Measurements from ENCODE around the gene LDLRAD3. TPM values are rescaled to one million over a fixed set of nuclear protein-coding genes. Genes with fewer than 3 reads are reported as not detected.

The LDLRAD3 gene
- total RNA-seq, 1 experiment from 2014 or later, result 12.1 TPM

DNA sequence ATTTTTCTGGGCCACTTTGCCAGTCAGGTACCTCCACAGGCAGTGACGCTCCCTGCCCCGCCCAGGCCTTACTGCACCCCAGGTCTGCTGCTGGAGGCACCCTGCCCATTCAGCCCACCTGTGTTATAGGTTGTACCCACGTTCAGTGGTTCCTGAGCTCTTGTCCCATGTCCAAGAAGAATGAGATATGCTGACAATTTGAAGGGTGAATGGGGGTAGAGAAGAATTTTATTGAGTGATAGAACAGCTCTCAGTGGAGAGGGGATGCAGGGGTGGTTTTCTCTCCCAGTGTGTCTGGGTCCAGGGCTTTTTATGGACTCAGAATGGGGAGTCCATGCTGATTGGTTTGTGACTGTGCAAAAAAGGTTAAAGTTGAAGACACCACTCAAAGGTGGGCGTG lies 149.7 kb downstream of the LDLRAD3 start:
- no peaks in the 10 kb centered on the region for H3K79me1 ChIP-seq (ENCODE audit: insufficient read depth, low read depth, low read length, poor library complexity, severe bottlenecking)
- H2AK5ac ChIP-seq (ENCODE audit: insufficient read length, low read length), result peak overlapping the region; percentile 85
- WGBS (ENCODE audit: extremely low coverage, insufficient read length, low lambda C conversion rate), result no CpG with 5 or more reads among the region's 4 CpGs
- no peak overlapping the region for H3K56ac ChIP-seq (ENCODE audit: insufficient read length, low read depth, low read length)
- no peak overlapping the region for H2BK20ac ChIP-seq (ENCODE audit: low read depth, low read length, poor library complexity, severe bottlenecking)
- no peaks in the 10 kb centered on the region for H4K20me1 ChIP-seq (ENCODE audit: control insufficient read depth, insufficient read depth, insufficient read length)
- Mint-ChIP-seq H3K36me3 (ENCODE audit: insufficient read depth in 1 of 3, low read depth in 3 of 3) (peaks cover 23 to 35% (median 34%) of the 10 kb centered on the region in 3 experiments), H3K9me3 (peaks cover 15 to 16% of the 10 kb centered on the region in 2 experiments), H3K4me3 (no peak overlapping the region), H3K27me3 (ENCODE audit: low read depth) (no peaks in the 10 kb centered on the region), H3K4me1 (peaks cover 39 to 42% of the 10 kb centered on the region in 2 experiments), H3K27ac (peak overlapping the region in 1 of 3 experiments; percentile 37; a peak in 1 of 7 replicates)
- H4K5ac ChIP-seq (ENCODE audit: insufficient read length, low read depth, low read length), result no peak overlapping the region
- no peak overlapping the region for H3K27ac ChIP-seq (ENCODE audit: insufficient read length, low read depth, low read length)
- no peak overlapping the region for H3K14ac ChIP-seq (ENCODE audit: insufficient read depth, low read length)
- peaks cover 11% of the 10 kb centered on the region for H3K9me3 ChIP-seq (ENCODE audit: control insufficient read depth, low read depth, low read length)
- H2AFZ ChIP-seq (ENCODE audit: low read length), result no peak overlapping the region
- no peak for DNase-seq
- H2BK120ac ChIP-seq (ENCODE audit: low read depth, low read length, poor library complexity, severe bottlenecking), result no peak overlapping the region
- H3K18ac ChIP-seq (ENCODE audit: insufficient read length, low read depth, low read length), result peak overlapping the region; percentile 55
- TF ChIP-seq, protein P1, sequence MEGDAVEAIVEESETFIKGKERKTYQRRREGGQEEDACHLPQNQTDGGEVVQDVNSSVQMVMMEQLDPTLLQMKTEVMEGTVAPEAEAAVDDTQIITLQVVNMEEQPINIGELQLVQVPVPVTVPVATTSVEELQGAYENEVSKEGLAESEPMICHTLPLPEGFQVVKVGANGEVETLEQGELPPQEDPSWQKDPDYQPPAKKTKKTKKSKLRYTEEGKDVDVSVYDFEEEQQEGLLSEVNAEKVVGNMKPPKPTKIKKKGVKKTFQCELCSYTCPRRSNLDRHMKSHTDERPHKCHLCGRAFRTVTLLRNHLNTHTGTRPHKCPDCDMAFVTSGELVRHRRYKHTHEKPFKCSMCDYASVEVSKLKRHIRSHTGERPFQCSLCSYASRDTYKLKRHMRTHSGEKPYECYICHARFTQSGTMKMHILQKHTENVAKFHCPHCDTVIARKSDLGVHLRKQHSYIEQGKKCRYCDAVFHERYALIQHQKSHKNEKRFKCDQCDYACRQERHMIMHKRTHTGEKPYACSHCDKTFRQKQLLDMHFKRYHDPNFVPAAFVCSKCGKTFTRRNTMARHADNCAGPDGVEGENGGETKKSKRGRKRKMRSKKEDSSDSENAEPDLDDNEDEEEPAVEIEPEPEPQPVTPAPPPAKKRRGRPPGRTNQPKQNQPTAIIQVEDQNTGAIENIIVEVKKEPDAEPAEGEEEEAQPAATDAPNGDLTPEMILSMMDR (conservative IDR thresholded peaks at IDR 0.05), result no peak
- no peaks in the 10 kb centered on the region for H3K27me3 ChIP-seq (ENCODE audit: insufficient read depth, low read length)
- H3K4me2 ChIP-seq (ENCODE audit: insufficient read depth, insufficient read length, low read length), result no peak overlapping the region
- no peak overlapping the region for H2BK5ac ChIP-seq (ENCODE audit: insufficient read length, low read length)
- H3K9ac ChIP-seq (ENCODE audit: extremely low read depth, insufficient read length, low read length), result no peak overlapping the region
- H3K4me1 ChIP-seq (ENCODE audit: insufficient read depth, low read length), result peaks cover 5% of the 10 kb centered on the region
- no peak overlapping the region for H3K23ac ChIP-seq (ENCODE audit: insufficient read length, low read depth, low read length)
- H3T11ph ChIP-seq (ENCODE audit: low read length), result no peak overlapping the region
- H4K8ac ChIP-seq (replicated peaks; ENCODE audit: insufficient read length, low read depth, low read length), result no peak overlapping the region
- no peak overlapping the region for H2BK12ac ChIP-seq (ENCODE audit: insufficient read length, low read depth, low read length)
- H3K79me2 ChIP-seq (ENCODE audit: insufficient read depth, low read length), result no peaks in the 10 kb centered on the region
- peak overlapping the region; percentile 71; the same call in 1 of the 2 replicates for H2BK15ac ChIP-seq (ENCODE audit: low read depth, low read length)
- H3K4ac ChIP-seq (ENCODE audit: low read depth, low read length), result no peak overlapping the region
- H3K23me2 ChIP-seq (ENCODE audit: insufficient read length, low read depth, low read length, poor library complexity, severe bottlenecking), result no peaks in the 10 kb centered on the region
- H4K91ac ChIP-seq (ENCODE audit: insufficient read length, low read depth, low read length), result no peak overlapping the region
